ENCODE data around the gene PLPPR4. TPM values are rescaled to one million over a fixed set of nuclear protein-coding genes. Genes with fewer than 3 reads are reported as not detected.

PLPPR4 gene, protein sequence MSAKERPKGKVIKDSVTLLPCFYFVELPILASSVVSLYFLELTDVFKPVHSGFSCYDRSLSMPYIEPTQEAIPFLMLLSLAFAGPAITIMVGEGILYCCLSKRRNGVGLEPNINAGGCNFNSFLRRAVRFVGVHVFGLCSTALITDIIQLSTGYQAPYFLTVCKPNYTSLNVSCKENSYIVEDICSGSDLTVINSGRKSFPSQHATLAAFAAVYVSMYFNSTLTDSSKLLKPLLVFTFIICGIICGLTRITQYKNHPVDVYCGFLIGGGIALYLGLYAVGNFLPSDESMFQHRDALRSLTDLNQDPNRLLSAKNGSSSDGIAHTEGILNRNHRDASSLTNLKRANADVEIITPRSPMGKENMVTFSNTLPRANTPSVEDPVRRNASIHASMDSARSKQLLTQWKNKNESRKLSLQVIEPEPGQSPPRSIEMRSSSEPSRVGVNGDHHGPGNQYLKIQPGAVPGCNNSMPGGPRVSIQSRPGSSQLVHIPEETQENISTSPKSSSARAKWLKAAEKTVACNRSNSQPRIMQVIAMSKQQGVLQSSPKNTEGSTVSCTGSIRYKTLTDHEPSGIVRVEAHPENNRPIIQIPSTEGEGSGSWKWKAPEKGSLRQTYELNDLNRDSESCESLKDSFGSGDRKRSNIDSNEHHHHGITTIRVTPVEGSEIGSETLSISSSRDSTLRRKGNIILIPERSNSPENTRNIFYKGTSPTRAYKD
- polyA plus RNA-seq = 803 and 925 TPM in 2 replicates

DNA sequence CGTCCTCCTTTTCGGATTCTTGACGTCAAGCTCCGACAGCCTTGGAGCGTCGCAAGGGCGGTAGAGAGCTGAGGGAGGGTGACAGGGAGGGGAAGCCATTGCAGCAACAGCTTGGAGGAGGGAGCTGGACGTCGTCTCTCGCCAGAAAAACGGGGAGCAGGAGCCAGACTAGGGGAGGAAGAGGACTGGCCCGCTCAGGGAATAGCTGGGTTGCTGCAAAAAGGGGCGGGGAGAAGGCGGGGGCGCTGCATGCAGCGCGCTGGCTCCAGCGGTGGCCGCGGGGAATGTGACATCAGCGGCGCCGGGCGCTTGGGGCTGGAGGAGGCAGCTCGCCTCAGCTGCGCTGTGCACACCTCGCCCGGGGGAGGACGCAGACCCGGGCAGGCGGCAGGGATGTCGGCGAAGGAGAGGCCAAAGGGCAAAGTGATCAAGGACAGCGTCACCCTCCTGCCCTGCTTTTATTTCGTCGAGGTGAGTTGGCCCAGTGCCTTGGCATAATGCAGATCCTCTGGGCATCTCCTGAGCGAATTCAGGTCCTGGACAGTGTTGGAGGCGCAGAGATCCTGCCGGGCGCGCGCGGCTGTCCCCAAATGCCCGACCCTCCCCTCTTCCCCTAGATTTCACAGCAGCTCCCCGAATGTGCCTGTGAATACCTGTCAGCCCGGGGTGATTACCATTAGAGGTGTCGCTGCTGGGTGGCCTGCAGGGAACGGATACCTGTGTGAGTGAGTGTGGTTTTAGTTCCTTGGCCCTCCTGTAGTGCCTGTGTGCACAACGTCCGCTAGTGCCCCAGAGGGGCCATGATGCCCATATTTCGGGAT is at the start of gene PLPPR4:
PLPPR4 (plus strand) TSS at position 292 of the 821 bp plus-strand sequence; CDS start at position 394, 102 bp downstream.

